Activated effector memory CD4-positive, alpha-beta T cell treated with Interleukin-2 at 50 U/mL for 16 hours (primary cell): ENCODE results near the gene CORO1C.

Experiments used
- DNase-seq: peaks from one replicate; pipeline ENCODE4 v3.0.0-alpha.2; 2020

CORO1C gene

GRCh38 chr12:108597559-108598471, 133.5 kb downstream of the CORO1C start, which contains the start of gene TMEM119:
TMEM119 (minus strand) TSS chr12:108598084; CDS start chr12:108592383, 5,701 bp downstream.
- DNase-seq: no peak

- no peak for DNase-seq
Measured at GRCh38 chr12:108596854-108597558, 134.3 kb downstream of the CORO1C start.

GRCh38 chr12:108595711-108596647, 135.3 kb downstream of the CORO1C start:
- DNase-seq: no peak
